Astrocyte (in vitro differentiated cells and primary cell): Measurements from ENCODE around the gene COL26A1.

Source experiments
- EZH2 ChIP-seq: IDR thresholded peaks from 2 replicates; pipeline ENCODE4 v1.6.1; 2012; ENCODE audit warnings: mild to moderate bottlenecking, low read length, inconsistent platforms; ENCODE audit not compliant: insufficient read depth
- TF ChIP-seq, protein P1 (sequence below): IDR thresholded peaks from 2 replicates; pipeline ENCODE4 v1.5.1; 2011; ENCODE audit warnings: low read depth, mild to moderate bottlenecking, inconsistent platforms, low read length, moderate library complexity; ENCODE audit not compliant: insufficient read depth

DNA sequence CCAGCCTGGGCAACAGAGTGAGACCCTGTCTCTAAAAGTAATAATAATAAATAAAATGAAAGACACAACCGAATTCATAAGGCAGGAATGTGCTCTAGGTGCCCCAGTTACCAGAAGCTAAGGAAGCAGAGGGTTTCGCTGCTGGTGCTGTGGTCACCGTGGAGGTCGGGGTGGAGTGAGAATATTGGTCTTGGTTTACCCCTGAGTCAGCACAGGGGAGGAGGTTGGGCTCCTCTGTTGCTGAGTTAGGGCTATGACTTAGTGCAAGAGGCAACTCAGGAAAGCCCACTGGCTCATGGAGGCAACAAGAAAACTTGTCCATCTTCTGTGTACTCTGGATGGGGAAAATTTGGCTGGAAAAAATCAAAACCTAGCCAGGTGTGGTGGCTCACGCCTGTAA, 149.3 kb downstream of the COL26A1 start:
- TF ChIP-seq, protein P1, sequence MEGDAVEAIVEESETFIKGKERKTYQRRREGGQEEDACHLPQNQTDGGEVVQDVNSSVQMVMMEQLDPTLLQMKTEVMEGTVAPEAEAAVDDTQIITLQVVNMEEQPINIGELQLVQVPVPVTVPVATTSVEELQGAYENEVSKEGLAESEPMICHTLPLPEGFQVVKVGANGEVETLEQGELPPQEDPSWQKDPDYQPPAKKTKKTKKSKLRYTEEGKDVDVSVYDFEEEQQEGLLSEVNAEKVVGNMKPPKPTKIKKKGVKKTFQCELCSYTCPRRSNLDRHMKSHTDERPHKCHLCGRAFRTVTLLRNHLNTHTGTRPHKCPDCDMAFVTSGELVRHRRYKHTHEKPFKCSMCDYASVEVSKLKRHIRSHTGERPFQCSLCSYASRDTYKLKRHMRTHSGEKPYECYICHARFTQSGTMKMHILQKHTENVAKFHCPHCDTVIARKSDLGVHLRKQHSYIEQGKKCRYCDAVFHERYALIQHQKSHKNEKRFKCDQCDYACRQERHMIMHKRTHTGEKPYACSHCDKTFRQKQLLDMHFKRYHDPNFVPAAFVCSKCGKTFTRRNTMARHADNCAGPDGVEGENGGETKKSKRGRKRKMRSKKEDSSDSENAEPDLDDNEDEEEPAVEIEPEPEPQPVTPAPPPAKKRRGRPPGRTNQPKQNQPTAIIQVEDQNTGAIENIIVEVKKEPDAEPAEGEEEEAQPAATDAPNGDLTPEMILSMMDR = no peak
- no peak for TF ChIP-seq EZH2
